H1 (cell line): ENCODE measurements around the gene TMCC1.

Experiments used
- CTCF ChIP-seq, 3 experiments: IDR thresholded peaks; 1 replicate in 2 of 3; 2 replicates in 1 of 3; pipeline versions ENCODE4 v1.5.1 to v1.6.1; 2011; ENCODE audit warnings: low read length in 3 of 3, mild to moderate bottlenecking in 3 of 3, inconsistent platforms in 2 of 3, low read depth in 1 of 3, moderate library complexity in 1 of 3; ENCODE audit not compliant: insufficient read depth in 1 of 3; ENCODE audit errors: control extremely low read depth in 1 of 3
- EZH2 ChIP-seq: fragments of 200-600 bp; sonication (generic); IDR thresholded peaks from 2 replicates; pipeline ENCODE4 v1.7.1; 2012; ENCODE audit warnings: low read depth, mild to moderate bottlenecking, moderate library complexity, low read length, inconsistent platforms; ENCODE audit not compliant: severe bottlenecking
- MAX ChIP-seq: IDR thresholded peaks from 2 replicates; pipeline ENCODE4 v1.6.1; 2012; ENCODE audit warnings: inconsistent platforms
- POLR2AphosphoS5 ChIP-seq: IDR thresholded peaks from 2 replicates; pipeline ENCODE4 v1.6.1; 2011; ENCODE audit warnings: low read depth, low read length
- RAD21 ChIP-seq, 2 experiments: IDR thresholded peaks in 1 of 2; conservative IDR thresholded peaks in 1 of 2; 2 replicates each; pipeline ENCODE4 v1.6.1; 2011; ENCODE audit warnings: low read depth in 2 of 2, low read length in 2 of 2, improper control_type of control experiment in 1 of 2, inconsistent platforms in 1 of 2, mild to moderate bottlenecking in 1 of 2, moderate library complexity in 1 of 2
- ZNF274 ChIP-seq: IDR thresholded peaks from 2 replicates; pipeline ENCODE4 v1.7.0; 2012; ENCODE audit warnings: low read length, borderline replicate concordance; ENCODE audit errors: extremely low read depth

GRCh38 chr3:129893581-129894070 is at the start of gene TMCC1:
- TF ChIP-seq CTCF (IDR thresholded peaks at IDR 0.05; ENCODE audit: control extremely low read depth in 1 of 3, insufficient read depth in 1 of 3, low read depth in 1 of 3, low read length in 3 of 3) (no peak), ZNF274 (no peak), MAX (peak; percentile 79), POLR2AphosphoS5 (peak; percentile 54; the same call in 1 of the 2 replicates), RAD21 (IDR thresholded peaks at IDR 0.05 in 1 of 2, conservative IDR thresholded peaks at IDR 0.05 in 1 of 2; ENCODE audit: low read depth in 2 of 2, low read length in 2 of 2) (no peak; a peak in 1 of 4 replicates), EZH2 (no peak)
